PC-3 (cell line): ENCODE measurements around the gene GALR2. TPM values are rescaled to one million over a fixed set of nuclear protein-coding genes. Genes with fewer than 3 reads are reported as not detected.

Experiments used
- ATAC-seq: fragments of 200-7000 bp; cut with Tn5 transposase; 2 replicates; pipeline ENCODE4 v1.9.1; 2020; ENCODE audit warnings: mild to moderate bottlenecking, moderate library complexity
- BruUV-seq: library from RNA; stranded (reverse); fragments of 400-500 nt; replicated peaks from 2 replicates; lab custom pipeline; 2021; lab: Mats Ljungman, UMichigan
- CTCF ChIA-PET: fragments of 300-600 bp; sonication (Branson Sonifier 250); formaldehyde crosslinking; loops from one replicate; lab custom pipeline; 2022; ENCODE audit warnings: antibody characterized with exemption; lab: Charles Lee
- POLR2A ChIA-PET: fragments of 300-600 bp; sonication (Branson Sonifier 250); formaldehyde crosslinking; loops from one replicate; lab custom pipeline; 2022; ENCODE audit warnings: antibody characterized with exemption; ENCODE audit not compliant: unreplicated experiment; lab: Charles Lee
- DNase-seq: peaks from one replicate; pipeline ENCODE4 v3.0.0-alpha.2; 2015
- H2AFZ ChIP-seq: fragments of 300-600 bp; sonication (generic); 2 replicates; pipeline ENCODE4 v1.6.0; 2016; ENCODE audit warnings: antibody characterized with exemption, low read length
- H3F3A ChIP-seq: fragments of 300-600 bp; sonication (generic); one replicate; pipeline ENCODE4 v1.6.0; 2017; ENCODE audit warnings: antibody characterized with exemption, low read length, control low read depth, mild to moderate bottlenecking; ENCODE audit not compliant: unreplicated experiment
- H3K27ac ChIP-seq: fragments of 300-600 bp; sonication (generic); 2 replicates; pipeline ENCODE4 v1.5.1; 2016; ENCODE audit warnings: mild to moderate bottlenecking, low read length
- H3K27me3 ChIP-seq: fragments of 300-600 bp; sonication (generic); 2 replicates; pipeline ENCODE4 v1.6.1; 2016; ENCODE audit warnings: low read length, mixed read lengths
- H3K36me3 ChIP-seq: fragments of 300-600 bp; sonication (generic); 2 replicates; pipeline ENCODE4 v1.6.1; 2016; ENCODE audit warnings: low read depth, mixed run types, low read length, mixed read lengths
- H3K4me1 ChIP-seq: fragments of 300-600 bp; sonication (generic); 2 replicates; pipeline ENCODE4 v1.5.1; 2016; ENCODE audit warnings: low read length; ENCODE audit not compliant: insufficient read depth
- H3K4me2 ChIP-seq: fragments of 300-600 bp; sonication (generic); 2 replicates; pipeline ENCODE4 v1.6.0; 2016; ENCODE audit warnings: low read length
- H3K4me3 ChIP-seq: fragments of 300-600 bp; sonication (generic); 2 replicates; pipeline ENCODE4 v1.5.1; 2016; ENCODE audit warnings: mild to moderate bottlenecking, low read length, mixed read lengths
- H3K79me2 ChIP-seq: fragments of 300-600 bp; sonication (generic); 2 replicates; pipeline ENCODE4 v1.6.1; 2017; ENCODE audit warnings: low read length, mixed read lengths
- H3K9ac ChIP-seq: fragments of 300-600 bp; sonication (generic); 2 replicates; pipeline ENCODE4 v1.6.0; 2016; ENCODE audit warnings: mild to moderate bottlenecking, low read length
- H3K9me2 ChIP-seq: fragments of 300-600 bp; sonication (generic); replicated peaks from 2 replicates; pipeline ENCODE4 v1.6.1; 2016; ENCODE audit warnings: mixed run types, low read length, mixed read lengths
- H3K9me3 ChIP-seq: fragments of 300-600 bp; sonication (generic); 2 replicates; pipeline ENCODE4 v1.6.1; 2016; ENCODE audit warnings: low read length, mixed read lengths
- H4K20me1 ChIP-seq: fragments of 300-600 bp; sonication (generic); 2 replicates; pipeline ENCODE4 v1.6.1; 2016; ENCODE audit warnings: low read length, mixed read lengths
- CTCF ChIP-seq: fragments of 300-600 bp; sonication (generic); conservative IDR thresholded peaks from 2 replicates; pipeline ENCODE4 v1.5.1; 2017; ENCODE audit warnings: antibody characterized with exemption, low read depth, mild to moderate bottlenecking, low read length
- EZH2 ChIP-seq: fragments of 300-600 bp; sonication (generic); IDR thresholded peaks from one replicate; pipeline ENCODE4 v1.6.1; 2017; ENCODE audit warnings: antibody characterized with exemption, mild to moderate bottlenecking, low read length; ENCODE audit not compliant: unreplicated experiment
- EZH2phosphoT487 ChIP-seq: fragments of 300-600 bp; sonication (generic); IDR thresholded peaks from 2 replicates; pipeline ENCODE4 v1.6.1; 2018; ENCODE audit warnings: mild to moderate bottlenecking, antibody characterized with exemption, low read length, borderline replicate concordance
- intact Hi-C: fragments of 100-400 bp; cut with micrococcal nuclease; formaldehyde crosslinking; loops from 2 replicates; pipeline ENCODE4 v1.9.0; 2023
- total RNA-seq: library from RNA; depleted of rRNA; stranded (reverse); fragments of >200 nt; gene quantifications from 2 replicates; pipeline ENCODE4 v1.2.3, GENCODE V29; 2014

Gene GALR2
- total RNA-seq, 1 experiment from 2014 or later = 0.69 TPM

- intact Hi-C loops = no loop called here
- CTCF ChIA-PET = no interaction called here
- ATAC-seq = no peak
- no peaks in the 10 kb centered on the region for H3K79me2 ChIP-seq
- H3K9me2 ChIP-seq = no peaks in the 10 kb centered on the region
- H2AFZ ChIP-seq = no peak overlapping the region
- no peaks in the 10 kb centered on the region for H3K4me1 ChIP-seq
- no peak overlapping the region for H3K27ac ChIP-seq
- H4K20me1 ChIP-seq = no peaks in the 10 kb centered on the region
- H3K9me3 ChIP-seq = no peaks in the 10 kb centered on the region
- H3K4me2 ChIP-seq = no peak overlapping the region
- BruUV-seq = no TSS peak
- no peaks in the 10 kb centered on the region for H3K27me3 ChIP-seq
- H3K4me3 ChIP-seq = no peak overlapping the region
- H3F3A ChIP-seq = no peaks in the 10 kb centered on the region
- no peak for DNase-seq
- H3K36me3 ChIP-seq = peaks cover 54% of the 10 kb centered on the region
- POLR2A ChIA-PET = no interaction called here
- no peak overlapping the region for H3K9ac ChIP-seq
- TF ChIP-seq EZH2 (no peak), CTCF (no peak), EZH2phosphoT487 (no peak)
Observed at GRCh38 chr17:76094046-76094445, 19.5 kb downstream of the GALR2 start.

GRCh38 chr17:76095943-76096342 is 21.4 kb downstream of the GALR2 start:
- H3K27ac ChIP-seq = no peak overlapping the region
- CTCF ChIA-PET = no interaction called here

More at GRCh38 chr17:76095943-76096342, 21.4 kb downstream of the GALR2 start:
- peaks cover 53% of the 10 kb centered on the region for H3K36me3 ChIP-seq
- H4K20me1 ChIP-seq = no peaks in the 10 kb centered on the region
- H3K9me3 ChIP-seq = no peaks in the 10 kb centered on the region
- DNase-seq = no peak
- no peaks in the 10 kb centered on the region for H3K9me2 ChIP-seq
- no peaks in the 10 kb centered on the region for H3K27me3 ChIP-seq
- H3K4me1 ChIP-seq = no peaks in the 10 kb centered on the region
- H2AFZ ChIP-seq = no peak overlapping the region
- no peak for TF ChIP-seq EZH2
- no peak for TF ChIP-seq EZH2phosphoT487
- TF ChIP-seq CTCF = no peak
- POLR2A ChIA-PET = interaction anchor here (0.6 kb wide), 1 partner anchor 506 kb away, joined by 3 read pairs; no protein-coding TSS in a partner anchor
- H3K79me2 ChIP-seq = no peaks in the 10 kb centered on the region
- H3K9ac ChIP-seq = no peak overlapping the region
- H3K4me2 ChIP-seq = no peak overlapping the region
- no TSS peak for BruUV-seq
- no peak for ATAC-seq
- no peak overlapping the region for H3K4me3 ChIP-seq
- intact Hi-C loops = no loop called here
- no peaks in the 10 kb centered on the region for H3F3A ChIP-seq
